Gastroesophageal sphincter (tissue), 4 donors: ENCODE measurements around the gene GALNT2. TPM values are rescaled to one million over a fixed set of nuclear protein-coding genes. Genes with fewer than 3 reads are reported as not detected.

ENCODE experiments used
- ATAC-seq: fragments of 150-250 bp; one replicate; pipeline ENCODE4 v1.9.1; 2016; ENCODE audit warnings: mild to moderate bottlenecking, moderate library complexity
- H3K27ac ChIP-seq, 4 donors: fragments of 200-600 bp; sonication (generic) in 3 of 4; 1 replicate in 3 of 4; 2 replicates in 1 of 4; pipeline ENCODE4 v1.5.1; 2016 to 2019
- H3K27me3 ChIP-seq: fragments of 200-600 bp; sonication (generic); one replicate; pipeline ENCODE4 v1.5.1; 2019
- H3K36me3 ChIP-seq, 2 donors: fragments of 200-600 bp; sonication (generic); one replicate each; pipeline ENCODE4 v1.5.1; 2019; ENCODE audit warnings: control low read depth in 1 of 2
- H3K4me1 ChIP-seq, 3 donors: fragments of 200-600 bp; sonication (generic); 1 replicate in 2 of 3; 2 replicates in 1 of 3; pipeline ENCODE4 v1.5.1; 2016 to 2019; ENCODE audit warnings: control low read depth in 2 of 3
- H3K4me3 ChIP-seq, 2 donors: fragments of 200-600 bp; sonication (generic); one replicate each; pipeline ENCODE4 v1.5.1; 2019; ENCODE audit warnings: mild to moderate bottlenecking in 1 of 2, moderate library complexity in 1 of 2
- H3K9me3 ChIP-seq, 3 donors: fragments of 200-600 bp; sonication (generic); one replicate each; pipeline ENCODE4 v1.5.1; 2017 to 2019; ENCODE audit warnings: control low read depth in 2 of 3
- EP300 ChIP-seq: sonication (generic); formaldehyde crosslinking; IDR thresholded peaks from one replicate; pipeline ENCODE4 v1.6.1; 2017; ENCODE audit warnings: antibody characterized with exemption, mild to moderate bottlenecking
- POLR2A ChIP-seq, 2 donors: fragments of 450-650 bp; IDR thresholded peaks; one replicate each; pipeline ENCODE4 v1.6.1; 2017; ENCODE audit warnings: antibody characterized with exemption in 2 of 2, mild to moderate bottlenecking in 2 of 2, moderate library complexity in 1 of 2
- POLR2AphosphoS5 ChIP-seq: sonication (generic); formaldehyde crosslinking; IDR thresholded peaks from one replicate; pipeline ENCODE4 v1.6.1; 2017; ENCODE audit warnings: antibody characterized with exemption
- WGBS, 2 donors: methylation state at CpG; one replicate each; pipeline ENCODE4 v1.1.5; 2018; ENCODE audit warnings: low coverage in 1 of 2; 5-methylcytosine and 5-hydroxymethylcytosine counted together
- total RNA-seq, 4 donors: library from RNA; depleted of rRNA; stranded (reverse); fragments of >200 nt; gene quantifications; one replicate each; pipeline ENCODE4 v1.1.0, GENCODE V29; 2016
- TF ChIP-seq, protein P1 (sequence below), 4 experiments: fragments of 200-600 bp in 2 of 4; fragments of 450-650 bp in 2 of 4; sonication (generic) in 1 of 4; IDR thresholded peaks; one replicate each; pipeline ENCODE4 v1.5.1; 2017 to 2019; ENCODE audit warnings: antibody characterized with exemption in 4 of 4, mild to moderate bottlenecking in 2 of 4, moderate library complexity in 2 of 4

GALNT2 gene
- total RNA-seq, 4 donors from 2014 or later: 95.3 to 160 (median 134) TPM

DNA sequence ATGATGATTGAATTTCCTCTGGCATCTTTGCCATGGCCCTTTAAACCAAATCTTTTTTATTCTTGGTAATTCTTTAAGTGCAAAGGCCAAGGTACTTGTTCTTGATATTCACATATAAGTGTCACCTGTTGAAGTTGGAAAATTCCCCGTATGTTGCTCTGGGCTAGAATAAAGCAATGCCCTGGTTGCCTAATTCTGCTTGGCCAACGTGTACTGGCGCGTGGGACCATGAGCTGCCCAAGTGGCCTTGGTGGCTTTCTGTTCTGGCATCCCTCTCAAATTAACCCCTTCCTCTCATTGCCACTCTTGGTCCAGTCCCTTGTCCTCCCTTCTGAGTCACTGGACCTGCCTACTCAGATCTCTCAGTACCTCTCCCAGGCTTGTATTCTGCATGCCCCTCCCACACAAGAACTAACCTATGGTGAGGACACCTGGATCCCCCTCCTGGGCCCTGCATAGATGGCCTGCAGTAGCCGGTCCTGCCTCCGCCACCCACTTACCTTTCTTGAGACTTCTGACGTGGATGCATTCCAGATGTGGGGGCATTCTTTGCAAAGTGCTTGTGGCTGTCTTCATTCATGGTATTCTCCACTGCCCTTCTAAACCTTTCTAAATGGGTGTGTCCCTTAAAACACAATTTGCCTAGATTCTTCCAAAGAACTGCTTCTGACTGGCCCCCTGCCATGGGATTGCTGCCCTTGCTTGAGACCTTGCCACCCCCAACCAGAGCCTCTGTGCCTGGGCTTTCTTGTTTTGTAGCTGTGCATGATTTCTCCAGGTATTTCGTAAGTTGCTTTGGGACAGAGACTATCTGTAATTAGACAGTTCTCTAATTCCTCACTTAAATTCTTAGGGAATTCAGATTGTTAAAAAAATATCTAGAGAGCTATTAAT, 152.4 kb downstream of the GALNT2 start:
- no peaks in the 10 kb centered on the region for H3K36me3 ChIP-seq
- H3K9me3 ChIP-seq: no peaks in the 10 kb centered on the region
- no peak for ATAC-seq
- H3K4me1 ChIP-seq: peaks cover 0 to 86% (median 11%) of the 10 kb centered on the region in 3 donors
- H3K4me3 ChIP-seq: no peak overlapping the region
- no peak overlapping the region for H3K27ac ChIP-seq
- H3K27me3 ChIP-seq: no peaks in the 10 kb centered on the region
- TF ChIP-seq POLR2A (IDR thresholded peaks at IDR 0.05) (no peak), EP300 (no peak), POLR2AphosphoS5 (no peak)
- TF ChIP-seq, protein P1, sequence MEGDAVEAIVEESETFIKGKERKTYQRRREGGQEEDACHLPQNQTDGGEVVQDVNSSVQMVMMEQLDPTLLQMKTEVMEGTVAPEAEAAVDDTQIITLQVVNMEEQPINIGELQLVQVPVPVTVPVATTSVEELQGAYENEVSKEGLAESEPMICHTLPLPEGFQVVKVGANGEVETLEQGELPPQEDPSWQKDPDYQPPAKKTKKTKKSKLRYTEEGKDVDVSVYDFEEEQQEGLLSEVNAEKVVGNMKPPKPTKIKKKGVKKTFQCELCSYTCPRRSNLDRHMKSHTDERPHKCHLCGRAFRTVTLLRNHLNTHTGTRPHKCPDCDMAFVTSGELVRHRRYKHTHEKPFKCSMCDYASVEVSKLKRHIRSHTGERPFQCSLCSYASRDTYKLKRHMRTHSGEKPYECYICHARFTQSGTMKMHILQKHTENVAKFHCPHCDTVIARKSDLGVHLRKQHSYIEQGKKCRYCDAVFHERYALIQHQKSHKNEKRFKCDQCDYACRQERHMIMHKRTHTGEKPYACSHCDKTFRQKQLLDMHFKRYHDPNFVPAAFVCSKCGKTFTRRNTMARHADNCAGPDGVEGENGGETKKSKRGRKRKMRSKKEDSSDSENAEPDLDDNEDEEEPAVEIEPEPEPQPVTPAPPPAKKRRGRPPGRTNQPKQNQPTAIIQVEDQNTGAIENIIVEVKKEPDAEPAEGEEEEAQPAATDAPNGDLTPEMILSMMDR (IDR thresholded peaks at IDR 0.05): no peak
- 95 to 100% methylated on average over 1 to 8 of the region's 8 CpGs for WGBS, 2 donors

DNA sequence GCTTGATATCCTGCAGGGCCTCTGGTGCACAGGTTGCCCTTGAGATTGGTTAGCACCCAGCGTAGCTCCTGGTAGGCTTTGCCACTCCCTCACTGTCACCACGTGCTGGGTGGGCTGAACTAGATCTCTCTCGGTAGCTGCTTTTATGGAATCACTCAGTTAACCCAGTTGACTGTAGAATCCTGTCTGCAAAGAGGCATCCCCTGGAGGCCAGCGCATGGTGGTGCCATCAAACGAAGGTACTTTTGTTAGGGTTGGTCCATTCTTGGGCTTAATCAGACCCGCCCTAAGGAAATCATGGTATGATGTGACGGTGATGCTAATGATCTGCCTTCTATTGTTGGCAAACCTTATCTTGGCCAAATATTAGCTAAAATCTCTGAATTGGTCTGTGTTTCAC, 153.4 kb downstream of the GALNT2 start:
- Histone ChIP-seq H3K27me3 (no peaks in the 10 kb centered on the region), H3K9me3 (no peaks in the 10 kb centered on the region), H3K4me1 (peaks cover 0 to 86% (median 4%) of the 10 kb centered on the region in 3 donors), H3K4me3 (no peak overlapping the region), H3K27ac (peak overlapping the region in 2 of 4 donors; percentile 29 to 68), H3K36me3 (no peaks in the 10 kb centered on the region)
- TF ChIP-seq POLR2A (IDR thresholded peaks at IDR 0.05): no peak
- TF ChIP-seq, protein P1 (IDR thresholded peaks at IDR 0.05): peak in 1 of 4 experiments; percentile 8
- WGBS, 2 donors: 90 to 98% methylated on average over 6 to 7 of the region's 7 CpGs
- ATAC-seq: no peak

DNA sequence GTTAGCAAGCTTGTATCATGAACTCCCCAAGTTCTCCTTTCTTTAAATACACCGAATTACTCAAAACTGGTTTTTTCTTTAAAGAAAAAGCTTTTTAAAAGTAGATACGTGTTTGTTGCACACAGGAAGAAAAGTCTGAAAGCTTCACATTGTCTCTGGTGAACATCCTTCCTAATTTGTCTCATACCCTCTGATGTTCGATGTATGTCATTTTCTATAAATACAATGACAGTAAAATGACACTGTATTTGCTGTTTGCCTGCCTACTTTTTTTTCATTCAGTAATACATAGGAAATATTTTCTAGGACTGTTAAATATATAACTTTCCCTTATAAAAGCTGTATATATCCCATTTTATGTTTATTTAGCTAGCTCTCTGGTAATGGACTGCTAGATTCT, 153.9 kb downstream of the GALNT2 start:
- ATAC-seq: no peak
- peak overlapping the region in 2 of 4 donors; percentile 29 to 68 for H3K27ac ChIP-seq
- peaks cover 0 to 86% (median 4%) of the 10 kb centered on the region in 3 donors for H3K4me1 ChIP-seq
- no peak overlapping the region for H3K4me3 ChIP-seq
- WGBS, 2 donors: 70 to 73% methylated on average over 3 of the region's 3 CpGs
- no peak for TF ChIP-seq POLR2A (IDR thresholded peaks at IDR 0.05)
- TF ChIP-seq, protein P1 (IDR thresholded peaks at IDR 0.05): no peak
- no peak for TF ChIP-seq EP300
- no peak for TF ChIP-seq POLR2AphosphoS5
- H3K27me3 ChIP-seq: no peaks in the 10 kb centered on the region
- no peaks in the 10 kb centered on the region for H3K9me3 ChIP-seq
- H3K36me3 ChIP-seq: no peaks in the 10 kb centered on the region

GRCh38 chr1:230222678-230223077, 155.6 kb downstream of the GALNT2 start:
- TF ChIP-seq, protein P1 (IDR thresholded peaks at IDR 0.05): peak in 2 of 4 experiments; percentile 23 to 29
- TF ChIP-seq POLR2A (IDR thresholded peaks at IDR 0.05): no peak
- H3K27me3 ChIP-seq: no peaks in the 10 kb centered on the region
- no peak for ATAC-seq
- peak overlapping the region in 3 of 4 donors; percentile 34 to 68 (median 55) for H3K27ac ChIP-seq
- no peaks in the 10 kb centered on the region for H3K9me3 ChIP-seq
- H3K36me3 ChIP-seq: no peaks in the 10 kb centered on the region
- H3K4me1 ChIP-seq: peaks cover 0 to 77% (median 4%) of the 10 kb centered on the region in 3 donors
- WGBS, 2 donors: 64 to 83% methylated on average over 2 of the region's 2 CpGs
- H3K4me3 ChIP-seq: no peak overlapping the region
